Coronary artery (tissue), 2 donors: ENCODE results near the gene PDCD11.

ENCODE experiments used
- DNase-seq: peaks from one replicate; pipeline ENCODE4 v3.0.0-alpha.2; 2017; ENCODE audit warnings: low spot score
- H3K27ac ChIP-seq, 2 donors: fragments of 200-600 bp; sonication (generic); one replicate each; pipeline ENCODE4 v1.5.1; 2016 to 2019
- H3K4me3 ChIP-seq: fragments of 200-600 bp; sonication (generic); 2 replicates; pipeline ENCODE4 v1.5.1; 2016; ENCODE audit warnings: mild to moderate bottlenecking, moderate library complexity
- TF ChIP-seq, protein P1 (sequence below): fragments of 200-600 bp; sonication (generic); IDR thresholded peaks from one replicate; pipeline ENCODE4 v1.5.1; 2019; ENCODE audit warnings: antibody characterized with exemption

PDCD11 gene

DNA sequence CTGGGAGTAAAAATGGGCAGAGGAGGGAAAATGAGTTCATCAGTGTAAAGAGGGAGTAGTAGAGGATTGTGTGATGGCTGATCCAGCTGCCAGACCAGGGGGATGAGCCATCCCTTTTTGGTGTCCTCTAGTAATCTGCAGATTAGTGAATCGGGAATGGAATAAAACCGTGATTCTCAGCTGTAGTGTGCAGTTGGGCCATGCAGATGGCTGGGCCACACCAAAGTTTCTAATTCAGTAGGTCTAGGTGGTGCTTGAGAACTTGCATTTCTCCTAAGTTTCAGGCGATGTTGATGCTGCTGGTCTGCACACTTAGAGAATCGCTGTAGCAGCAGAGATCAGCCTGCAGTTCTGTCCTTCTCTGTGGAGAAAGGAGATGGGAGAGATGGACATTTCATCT is 22.7 kb downstream of the PDCD11 start:
- no peak for DNase-seq
- H3K27ac ChIP-seq: no peak overlapping the region
- no peak overlapping the region for H3K4me3 ChIP-seq
- TF ChIP-seq, protein P1, sequence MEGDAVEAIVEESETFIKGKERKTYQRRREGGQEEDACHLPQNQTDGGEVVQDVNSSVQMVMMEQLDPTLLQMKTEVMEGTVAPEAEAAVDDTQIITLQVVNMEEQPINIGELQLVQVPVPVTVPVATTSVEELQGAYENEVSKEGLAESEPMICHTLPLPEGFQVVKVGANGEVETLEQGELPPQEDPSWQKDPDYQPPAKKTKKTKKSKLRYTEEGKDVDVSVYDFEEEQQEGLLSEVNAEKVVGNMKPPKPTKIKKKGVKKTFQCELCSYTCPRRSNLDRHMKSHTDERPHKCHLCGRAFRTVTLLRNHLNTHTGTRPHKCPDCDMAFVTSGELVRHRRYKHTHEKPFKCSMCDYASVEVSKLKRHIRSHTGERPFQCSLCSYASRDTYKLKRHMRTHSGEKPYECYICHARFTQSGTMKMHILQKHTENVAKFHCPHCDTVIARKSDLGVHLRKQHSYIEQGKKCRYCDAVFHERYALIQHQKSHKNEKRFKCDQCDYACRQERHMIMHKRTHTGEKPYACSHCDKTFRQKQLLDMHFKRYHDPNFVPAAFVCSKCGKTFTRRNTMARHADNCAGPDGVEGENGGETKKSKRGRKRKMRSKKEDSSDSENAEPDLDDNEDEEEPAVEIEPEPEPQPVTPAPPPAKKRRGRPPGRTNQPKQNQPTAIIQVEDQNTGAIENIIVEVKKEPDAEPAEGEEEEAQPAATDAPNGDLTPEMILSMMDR: no peak

DNA sequence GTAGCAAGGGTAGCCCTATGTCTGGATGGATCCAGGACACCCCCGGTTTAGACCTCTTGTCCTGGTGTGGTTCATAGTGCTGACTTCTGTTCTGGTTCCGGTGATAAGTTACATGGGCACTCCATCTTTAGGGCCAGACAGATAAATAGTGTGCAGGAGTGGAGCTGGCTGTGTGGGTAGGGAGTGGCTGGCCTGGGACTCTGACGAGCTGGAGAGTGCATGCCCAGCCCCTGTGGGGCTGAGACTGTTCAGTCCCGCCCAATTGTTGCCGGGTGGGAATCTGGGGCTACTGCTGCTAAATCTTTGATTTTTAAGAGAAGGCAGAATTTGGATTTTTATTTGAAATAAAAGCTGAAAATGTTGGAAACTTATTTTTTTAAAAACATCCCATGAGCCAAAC is 27.3 kb downstream of the PDCD11 start:
- TF ChIP-seq, protein P1: no peak
- DNase-seq: no peak
- no peak overlapping the region for H3K27ac ChIP-seq

DNA sequence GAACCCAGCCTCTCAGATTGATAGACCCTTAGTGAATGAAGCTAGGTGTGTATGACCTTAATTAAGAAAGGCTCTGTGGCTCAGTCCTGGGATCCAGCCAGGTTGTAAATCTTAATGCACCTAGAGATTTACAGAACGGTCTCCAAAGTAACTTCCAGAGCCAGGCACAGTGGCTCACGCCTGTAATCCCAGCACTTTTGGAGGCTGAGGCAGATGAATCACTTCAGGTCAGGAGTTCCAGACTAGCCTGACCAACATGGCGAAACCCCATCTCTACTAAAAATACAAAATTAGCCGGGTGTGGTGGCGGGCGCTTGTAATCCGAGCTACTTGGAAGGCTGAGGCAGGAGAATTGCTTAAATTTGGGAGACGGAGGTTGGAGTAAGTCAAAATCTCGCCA is 31.4 kb downstream of the PDCD11 start:
- H3K4me3 ChIP-seq: no peak overlapping the region
- TF ChIP-seq, protein P1: no peak
- no peak for DNase-seq
- H3K27ac ChIP-seq: no peak overlapping the region

More for the DNA sequence above, 27.3 kb downstream of the PDCD11 start:
- no peak overlapping the region for H3K4me3 ChIP-seq

DNA sequence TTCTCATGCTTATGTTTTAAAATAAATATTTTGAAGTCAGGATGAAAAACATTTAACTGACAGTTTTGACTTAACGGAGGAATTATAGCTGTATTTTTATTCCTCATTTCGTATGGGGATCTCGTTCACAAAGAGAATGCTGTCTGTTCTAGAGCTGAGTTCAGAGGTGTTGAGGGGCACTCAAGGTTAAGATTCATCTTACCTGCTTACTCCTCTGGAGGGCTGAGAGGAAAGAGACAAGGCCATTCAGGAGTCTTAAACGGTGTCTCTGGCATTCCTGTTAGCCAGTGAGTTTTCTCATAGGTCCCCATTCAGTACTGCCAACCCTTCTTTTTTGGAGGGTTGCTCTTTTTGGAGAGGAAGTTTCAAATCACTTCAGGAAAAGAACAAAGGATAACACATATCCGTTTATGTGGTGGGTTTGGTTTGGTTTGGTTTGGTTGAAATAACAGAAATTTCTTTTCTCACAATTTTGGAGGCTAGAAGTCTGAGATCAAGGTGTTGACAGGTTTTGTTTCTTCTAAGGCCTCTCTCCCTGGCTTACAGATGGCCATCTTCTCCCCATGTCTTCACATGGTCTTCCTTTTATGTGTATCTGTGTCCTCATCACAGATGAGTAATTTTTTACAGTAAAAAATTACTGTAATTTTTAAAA is 32.7 kb downstream of the PDCD11 start:
- Histone ChIP-seq H3K4me3 (no peak overlapping the region), H3K27ac (no peak overlapping the region)
- no peak for DNase-seq
- TF ChIP-seq, protein P1: no peak

DNA sequence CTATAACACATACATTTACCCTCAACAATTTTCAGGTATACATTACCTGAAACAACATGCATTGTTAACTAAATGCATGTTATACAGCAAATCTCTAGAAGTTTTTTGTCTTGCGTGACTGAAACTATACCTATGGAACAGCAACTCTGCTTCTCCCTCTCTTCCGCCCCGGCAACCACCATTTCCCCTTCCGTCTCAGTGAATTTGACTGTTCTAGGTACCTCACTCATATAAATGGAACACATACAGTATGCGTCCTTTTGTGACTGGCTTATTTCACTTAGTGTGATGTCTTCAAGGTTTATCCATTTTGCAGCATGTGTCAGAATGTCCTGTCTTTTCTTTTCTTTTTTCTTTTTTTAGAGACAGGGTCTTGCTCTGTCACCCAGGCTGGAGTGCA is 33.2 kb downstream of the PDCD11 start:
- no peak overlapping the region for H3K27ac ChIP-seq
- no peak for DNase-seq
- TF ChIP-seq, protein P1: no peak
- H3K4me3 ChIP-seq: no peak overlapping the region

DNA sequence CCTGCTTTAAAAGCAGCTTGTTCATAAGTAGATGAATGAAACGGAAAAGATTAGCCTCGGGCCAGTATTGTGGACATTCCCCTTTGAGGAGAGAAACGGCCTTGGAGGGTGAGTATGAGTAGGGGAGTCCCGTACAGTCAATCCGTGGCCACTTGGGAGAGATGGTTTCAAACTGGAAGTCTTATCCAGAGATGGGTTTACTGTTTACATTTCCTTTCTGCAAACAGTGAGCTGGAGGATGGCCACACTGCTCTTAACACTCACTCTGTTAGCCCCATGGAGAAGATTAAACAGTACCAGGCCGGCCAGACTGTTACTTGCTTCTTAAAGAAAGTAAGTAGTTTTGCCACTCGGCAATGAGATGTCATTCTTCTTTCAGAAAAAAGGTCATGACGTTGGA is 35.5 kb downstream of the PDCD11 start:
- no peak overlapping the region for H3K4me3 ChIP-seq
- no peak overlapping the region for H3K27ac ChIP-seq
- TF ChIP-seq, protein P1: no peak
- DNase-seq: no peak

DNA sequence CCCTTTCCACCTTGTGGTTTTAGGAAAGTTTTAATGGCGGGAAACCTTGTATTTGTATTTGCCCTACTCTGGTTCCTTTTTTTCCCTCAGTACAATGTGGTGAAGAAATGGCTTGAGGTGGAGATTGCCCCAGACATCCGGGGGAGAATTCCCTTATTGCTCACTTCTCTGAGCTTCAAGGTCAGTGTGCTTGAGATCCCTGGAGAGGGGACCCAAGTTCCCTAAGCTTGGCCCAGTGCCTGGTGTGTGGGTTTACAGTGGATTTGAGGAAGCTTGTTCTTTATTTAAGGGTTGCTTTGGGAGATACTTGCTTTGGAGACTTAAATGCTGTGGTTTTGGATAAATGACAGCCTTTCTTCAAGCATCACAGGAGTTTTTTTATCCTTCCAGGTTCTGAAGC is 37.4 kb downstream of the PDCD11 start:
- TF ChIP-seq, protein P1: no peak
- no peak for DNase-seq
- Histone ChIP-seq H3K27ac (no peak overlapping the region), H3K4me3 (no peak overlapping the region)
